ENCODE measurements around the gene ASB11. TPM values are rescaled to one million over a fixed set of nuclear protein-coding genes. Genes with fewer than 3 reads are reported as not detected.

The ASB11 gene
- polyA plus RNA-seq, 1 donor from 2014 or later, result not detected

DNA sequence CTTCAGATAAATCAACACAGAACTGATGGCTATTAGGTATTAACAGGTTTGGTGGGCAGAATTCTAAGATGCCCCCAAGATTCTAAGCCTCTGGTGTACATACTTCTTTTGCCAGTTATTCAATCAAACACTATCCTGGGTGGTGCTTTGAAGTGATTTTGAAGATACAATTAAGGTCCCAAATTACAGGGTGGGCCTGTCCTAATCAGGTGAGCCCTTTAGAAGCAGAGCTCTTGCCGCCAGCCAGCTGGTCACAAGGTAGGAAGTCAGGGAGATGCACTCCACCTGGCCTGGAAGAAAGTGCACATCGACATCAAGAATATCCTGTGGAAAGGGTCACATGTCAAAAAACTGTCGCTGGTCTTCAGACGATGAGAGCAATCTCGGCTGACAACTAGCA, 75.0 kb downstream of the ASB11 start:
- H3K36me3 ChIP-seq (ENCODE audit: insufficient read depth, low read length), result no peaks in the 10 kb centered on the region
- H3K9ac ChIP-seq (ENCODE audit: low read length), result no peak overlapping the region
- no peak for TF ChIP-seq EP300 (conservative IDR thresholded peaks at IDR 0.05; ENCODE audit: poor library complexity, severe bottlenecking)
- H3K27me3 ChIP-seq (ENCODE audit: insufficient read depth, low read depth, low read length), result no peaks in the 10 kb centered on the region
- H3K9me2 ChIP-seq (ENCODE audit: insufficient read depth, low read length), result no peaks in the 10 kb centered on the region
- no peak overlapping the region for H2AFZ ChIP-seq (ENCODE audit: low read depth, low read length)
- H3F3A ChIP-seq (ENCODE audit: insufficient read depth, low read length, poor library complexity, severe bottlenecking), result no peaks in the 10 kb centered on the region
- no peak overlapping the region for H3K4me3 ChIP-seq (ENCODE audit: low read length)
- H3K9me3 ChIP-seq (ENCODE audit: low read length), result no peaks in the 10 kb centered on the region
- H4K20me1 ChIP-seq (ENCODE audit: insufficient read depth), result no peaks in the 10 kb centered on the region
- no peak overlapping the region for H3K27ac ChIP-seq (ENCODE audit: low read length)
- no peak overlapping the region for H3K4me2 ChIP-seq (ENCODE audit: low read length)
- no peaks in the 10 kb centered on the region for H3K79me2 ChIP-seq (replicated peaks; ENCODE audit: insufficient read depth, low read length)

DNA sequence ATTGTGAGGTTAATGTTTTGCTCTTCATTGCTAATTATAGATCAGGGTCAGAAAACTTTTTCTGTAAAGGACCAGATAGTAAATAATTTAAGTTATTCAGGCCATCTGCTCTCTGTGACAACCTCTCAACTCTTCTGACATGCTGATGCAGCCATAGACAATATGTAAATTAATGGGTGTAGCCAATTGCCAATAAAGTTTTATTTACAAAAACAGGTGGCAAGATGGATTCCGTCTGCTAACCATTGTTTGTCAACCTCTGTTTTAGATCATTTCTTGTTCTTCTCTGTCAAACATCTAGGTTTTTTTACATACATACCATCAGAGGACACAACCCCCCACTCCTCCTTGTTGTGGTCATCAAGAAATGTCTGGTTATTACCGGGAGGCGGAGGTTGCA, 79.3 kb downstream of the ASB11 start:
- TF ChIP-seq, protein P1, sequence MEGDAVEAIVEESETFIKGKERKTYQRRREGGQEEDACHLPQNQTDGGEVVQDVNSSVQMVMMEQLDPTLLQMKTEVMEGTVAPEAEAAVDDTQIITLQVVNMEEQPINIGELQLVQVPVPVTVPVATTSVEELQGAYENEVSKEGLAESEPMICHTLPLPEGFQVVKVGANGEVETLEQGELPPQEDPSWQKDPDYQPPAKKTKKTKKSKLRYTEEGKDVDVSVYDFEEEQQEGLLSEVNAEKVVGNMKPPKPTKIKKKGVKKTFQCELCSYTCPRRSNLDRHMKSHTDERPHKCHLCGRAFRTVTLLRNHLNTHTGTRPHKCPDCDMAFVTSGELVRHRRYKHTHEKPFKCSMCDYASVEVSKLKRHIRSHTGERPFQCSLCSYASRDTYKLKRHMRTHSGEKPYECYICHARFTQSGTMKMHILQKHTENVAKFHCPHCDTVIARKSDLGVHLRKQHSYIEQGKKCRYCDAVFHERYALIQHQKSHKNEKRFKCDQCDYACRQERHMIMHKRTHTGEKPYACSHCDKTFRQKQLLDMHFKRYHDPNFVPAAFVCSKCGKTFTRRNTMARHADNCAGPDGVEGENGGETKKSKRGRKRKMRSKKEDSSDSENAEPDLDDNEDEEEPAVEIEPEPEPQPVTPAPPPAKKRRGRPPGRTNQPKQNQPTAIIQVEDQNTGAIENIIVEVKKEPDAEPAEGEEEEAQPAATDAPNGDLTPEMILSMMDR (IDR thresholded peaks at IDR 0.05; ENCODE audit: poor library complexity, severe bottlenecking), result no peak
- TF ChIP-seq POLR2AphosphoS5 (IDR thresholded peaks at IDR 0.05) (no peak), RAD21 (conservative IDR thresholded peaks at IDR 0.05) (no peak), MXI1 (conservative IDR thresholded peaks at IDR 0.05; ENCODE audit: poor library complexity, severe bottlenecking) (no peak)
- H3K36me3 ChIP-seq (ENCODE audit: insufficient read depth, low read length), result no peaks in the 10 kb centered on the region

DNA sequence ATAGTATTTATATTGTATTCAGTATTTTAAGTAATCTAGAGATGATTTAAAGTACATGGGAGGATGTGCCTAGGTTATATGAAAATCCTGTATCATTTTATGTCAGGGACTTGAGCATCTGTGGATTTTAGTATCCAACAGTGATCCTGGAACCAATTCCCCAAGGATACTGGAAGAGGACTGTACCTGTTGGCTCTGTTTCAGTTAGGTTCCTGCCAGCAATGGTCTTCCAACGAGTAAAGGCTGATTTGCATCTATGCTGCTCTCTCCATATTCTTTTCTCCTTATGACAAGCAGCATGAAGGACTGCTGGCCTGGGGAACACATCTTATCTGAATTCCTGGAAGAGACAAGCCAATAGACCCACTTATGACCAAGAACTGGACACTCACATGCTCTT, 80.4 kb downstream of the ASB11 start:
- TF ChIP-seq, protein P1 (IDR thresholded peaks at IDR 0.05; ENCODE audit: poor library complexity, severe bottlenecking), result no peak
- H3F3A ChIP-seq (ENCODE audit: insufficient read depth, low read length, poor library complexity, severe bottlenecking), result no peaks in the 10 kb centered on the region

More for the DNA sequence above, 79.3 kb downstream of the ASB11 start:
- no peak overlapping the region for H3K4me2 ChIP-seq (ENCODE audit: low read length)
- no peaks in the 10 kb centered on the region for H4K20me1 ChIP-seq (ENCODE audit: insufficient read depth)
- no peak overlapping the region for H3K27ac ChIP-seq (ENCODE audit: low read length)
- no peaks in the 10 kb centered on the region for H3K27me3 ChIP-seq (ENCODE audit: insufficient read depth, low read depth, low read length)
- no peaks in the 10 kb centered on the region for H3F3A ChIP-seq (ENCODE audit: insufficient read depth, low read length, poor library complexity, severe bottlenecking)
- no peak overlapping the region for H3K4me3 ChIP-seq (ENCODE audit: low read length)
- no peaks in the 10 kb centered on the region for H3K9me2 ChIP-seq (ENCODE audit: insufficient read depth, low read length)
- no peak overlapping the region for H3K9ac ChIP-seq (ENCODE audit: low read length)
- no peaks in the 10 kb centered on the region for H3K9me3 ChIP-seq (ENCODE audit: low read length)
- no peak overlapping the region for H2AFZ ChIP-seq (ENCODE audit: low read depth, low read length)
- H3K79me2 ChIP-seq (replicated peaks; ENCODE audit: insufficient read depth, low read length), result no peaks in the 10 kb centered on the region

More for the DNA sequence above, 80.4 kb downstream of the ASB11 start:
- Histone ChIP-seq H2AFZ (ENCODE audit: low read depth, low read length) (no peak overlapping the region), H3K27ac (ENCODE audit: low read length) (no peak overlapping the region), H3K4me3 (ENCODE audit: low read length) (no peak overlapping the region), H3K9me2 (ENCODE audit: insufficient read depth, low read length) (no peaks in the 10 kb centered on the region), H3K9me3 (ENCODE audit: low read length) (no peaks in the 10 kb centered on the region), H3K27me3 (ENCODE audit: insufficient read depth, low read depth, low read length) (no peaks in the 10 kb centered on the region), H3K4me2 (ENCODE audit: low read length) (no peak overlapping the region), H3K79me2 (replicated peaks; ENCODE audit: insufficient read depth, low read length) (no peaks in the 10 kb centered on the region), H3K36me3 (ENCODE audit: insufficient read depth, low read length) (no peaks in the 10 kb centered on the region), H3K9ac (ENCODE audit: low read length) (no peak overlapping the region), H4K20me1 (ENCODE audit: insufficient read depth) (no peaks in the 10 kb centered on the region)
